ENCODE measurements around the gene TMOD2.
A peak's percentile ranks its signal among the peaks of the same experiment; 100 is the strongest.

DNA sequence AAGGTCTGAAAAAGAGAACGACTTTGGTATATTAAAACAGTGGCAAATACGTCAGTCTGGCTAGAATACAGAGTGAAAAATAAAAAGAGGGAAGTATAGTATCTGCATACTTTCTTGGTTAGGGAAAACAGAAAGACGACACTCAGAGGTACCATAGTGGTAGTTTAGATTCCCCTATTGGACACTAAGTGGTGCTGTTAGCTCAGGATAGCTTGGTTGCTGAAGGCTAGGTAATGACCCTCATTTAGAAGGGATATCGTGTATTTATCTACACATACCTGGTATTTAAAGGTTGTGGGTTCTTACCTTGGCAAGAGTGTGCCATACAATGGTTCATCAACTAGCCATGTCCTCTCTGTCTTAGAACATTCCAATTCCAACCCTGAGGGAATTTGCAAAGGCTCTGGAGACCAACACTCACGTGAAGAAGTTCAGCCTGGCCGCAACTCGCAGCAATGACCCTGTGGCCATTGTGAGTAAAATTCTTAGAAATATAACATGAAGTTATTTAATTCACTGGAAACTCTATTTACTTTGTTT lies 31.0 kb downstream of the TMOD2 start:
- no peak for TF ChIP-seq POLR2A (IDR thresholded peaks at IDR 0.05)
- TF ChIP-seq, protein P1, sequence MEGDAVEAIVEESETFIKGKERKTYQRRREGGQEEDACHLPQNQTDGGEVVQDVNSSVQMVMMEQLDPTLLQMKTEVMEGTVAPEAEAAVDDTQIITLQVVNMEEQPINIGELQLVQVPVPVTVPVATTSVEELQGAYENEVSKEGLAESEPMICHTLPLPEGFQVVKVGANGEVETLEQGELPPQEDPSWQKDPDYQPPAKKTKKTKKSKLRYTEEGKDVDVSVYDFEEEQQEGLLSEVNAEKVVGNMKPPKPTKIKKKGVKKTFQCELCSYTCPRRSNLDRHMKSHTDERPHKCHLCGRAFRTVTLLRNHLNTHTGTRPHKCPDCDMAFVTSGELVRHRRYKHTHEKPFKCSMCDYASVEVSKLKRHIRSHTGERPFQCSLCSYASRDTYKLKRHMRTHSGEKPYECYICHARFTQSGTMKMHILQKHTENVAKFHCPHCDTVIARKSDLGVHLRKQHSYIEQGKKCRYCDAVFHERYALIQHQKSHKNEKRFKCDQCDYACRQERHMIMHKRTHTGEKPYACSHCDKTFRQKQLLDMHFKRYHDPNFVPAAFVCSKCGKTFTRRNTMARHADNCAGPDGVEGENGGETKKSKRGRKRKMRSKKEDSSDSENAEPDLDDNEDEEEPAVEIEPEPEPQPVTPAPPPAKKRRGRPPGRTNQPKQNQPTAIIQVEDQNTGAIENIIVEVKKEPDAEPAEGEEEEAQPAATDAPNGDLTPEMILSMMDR (IDR thresholded peaks at IDR 0.05), result peak in 2 of 6 experiments; percentile 21 to 40
- TF ChIP-seq POLR2AphosphoS5 (IDR thresholded peaks at IDR 0.05), result no peak
